Suprapubic skin (tissue), 4 donors: ENCODE results near the gene ARAP2. TPM values are rescaled to one million over a fixed set of nuclear protein-coding genes. Genes with fewer than 3 reads are reported as not detected.

Experiments
- DNase-seq, 2 donors: peaks; one replicate each; pipeline ENCODE4 v3.0.0-alpha.2; 2019; ENCODE audit warnings: low spot score in 2 of 2
- H3K27ac ChIP-seq: fragments of 200-600 bp; sonication (generic); one replicate; pipeline ENCODE4 v1.5.1; 2019
- H3K27me3 ChIP-seq: fragments of 200-600 bp; sonication (generic); one replicate; pipeline ENCODE4 v1.5.1; 2019
- H3K36me3 ChIP-seq: fragments of 200-600 bp; sonication (generic); one replicate; pipeline ENCODE4 v1.5.1; 2019
- H3K4me1 ChIP-seq: fragments of 200-600 bp; sonication (generic); one replicate; pipeline ENCODE4 v1.5.1; 2019
- H3K4me3 ChIP-seq: fragments of 200-600 bp; sonication (generic); one replicate; pipeline ENCODE4 v1.5.1; 2019; ENCODE audit warnings: mild to moderate bottlenecking
- H3K9me3 ChIP-seq: fragments of 200-600 bp; sonication (generic); one replicate; pipeline ENCODE4 v1.5.1; 2019
- EP300 ChIP-seq: sonication (generic); formaldehyde crosslinking; IDR thresholded peaks from one replicate; pipeline ENCODE4 v1.6.1; 2017; ENCODE audit warnings: antibody characterized with exemption
- POLR2A ChIP-seq, 2 donors: fragments of 450-650 bp; IDR thresholded peaks; one replicate each; pipeline ENCODE4 v1.6.1; 2017; ENCODE audit warnings: antibody characterized with exemption in 2 of 2, mild to moderate bottlenecking in 2 of 2, moderate library complexity in 2 of 2
- POLR2AphosphoS5 ChIP-seq, 3 donors: sonication (generic); formaldehyde crosslinking; IDR thresholded peaks; one replicate each; pipeline ENCODE4 v1.6.1; 2017; ENCODE audit warnings: antibody characterized with exemption in 3 of 3
- WGBS: methylation state at CpG from one replicate; pipeline ENCODE4 v1.1.5; 2018; 5-methylcytosine and 5-hydroxymethylcytosine counted together
- total RNA-seq, 4 donors: library from RNA; depleted of rRNA; stranded (reverse); fragments of >200 nt; gene quantifications; one replicate each; pipeline ENCODE4 v1.1.0, GENCODE V29; 2016
- TF ChIP-seq, protein P1 (sequence below), 2 donors: fragments of 200-600 bp in 1 of 2; fragments of 450-650 bp in 1 of 2; sonication (generic) in 1 of 2; IDR thresholded peaks; one replicate each; pipeline ENCODE4 v1.5.1; 2016 to 2019; ENCODE audit warnings: antibody characterized with exemption in 2 of 2, mild to moderate bottlenecking in 1 of 2, moderate library complexity in 1 of 2

ARAP2 gene
- total RNA-seq, 4 donors from 2014 or later, result 88.2 to 203 (median 117) TPM

DNA sequence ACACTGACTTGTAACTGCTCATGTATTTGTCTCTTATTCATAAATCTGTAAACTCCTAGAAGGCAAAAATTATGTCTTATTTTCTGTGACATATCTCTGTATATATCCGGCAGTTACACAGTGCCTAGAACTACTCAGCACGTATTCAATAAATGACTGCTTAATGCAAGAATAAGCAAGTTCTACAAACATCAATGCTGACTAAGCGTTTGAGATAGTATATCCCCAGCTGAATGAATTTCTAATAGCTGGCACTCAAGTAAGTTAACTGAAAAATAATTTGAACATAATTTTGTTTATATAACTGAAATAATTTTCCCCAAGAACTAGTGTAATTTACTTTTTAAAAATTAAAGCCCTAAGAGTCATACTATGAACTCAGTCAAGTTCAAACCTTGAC, 113.7 kb downstream of the ARAP2 start:
- H3K27ac ChIP-seq, result no peak overlapping the region
- H3K36me3 ChIP-seq, result no peaks in the 10 kb centered on the region
- H3K4me1 ChIP-seq, result no peaks in the 10 kb centered on the region
- no peaks in the 10 kb centered on the region for H3K27me3 ChIP-seq
- WGBS, result 91% methylated on average over 3 of the region's 3 CpGs
- TF ChIP-seq POLR2AphosphoS5 (IDR thresholded peaks at IDR 0.05), result no peak
- TF ChIP-seq, protein P1, sequence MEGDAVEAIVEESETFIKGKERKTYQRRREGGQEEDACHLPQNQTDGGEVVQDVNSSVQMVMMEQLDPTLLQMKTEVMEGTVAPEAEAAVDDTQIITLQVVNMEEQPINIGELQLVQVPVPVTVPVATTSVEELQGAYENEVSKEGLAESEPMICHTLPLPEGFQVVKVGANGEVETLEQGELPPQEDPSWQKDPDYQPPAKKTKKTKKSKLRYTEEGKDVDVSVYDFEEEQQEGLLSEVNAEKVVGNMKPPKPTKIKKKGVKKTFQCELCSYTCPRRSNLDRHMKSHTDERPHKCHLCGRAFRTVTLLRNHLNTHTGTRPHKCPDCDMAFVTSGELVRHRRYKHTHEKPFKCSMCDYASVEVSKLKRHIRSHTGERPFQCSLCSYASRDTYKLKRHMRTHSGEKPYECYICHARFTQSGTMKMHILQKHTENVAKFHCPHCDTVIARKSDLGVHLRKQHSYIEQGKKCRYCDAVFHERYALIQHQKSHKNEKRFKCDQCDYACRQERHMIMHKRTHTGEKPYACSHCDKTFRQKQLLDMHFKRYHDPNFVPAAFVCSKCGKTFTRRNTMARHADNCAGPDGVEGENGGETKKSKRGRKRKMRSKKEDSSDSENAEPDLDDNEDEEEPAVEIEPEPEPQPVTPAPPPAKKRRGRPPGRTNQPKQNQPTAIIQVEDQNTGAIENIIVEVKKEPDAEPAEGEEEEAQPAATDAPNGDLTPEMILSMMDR (IDR thresholded peaks at IDR 0.05), result no peak
- TF ChIP-seq POLR2A (IDR thresholded peaks at IDR 0.05), result no peak
- no peak for TF ChIP-seq EP300
- H3K4me3 ChIP-seq, result no peak overlapping the region
- H3K9me3 ChIP-seq, result no peaks in the 10 kb centered on the region
- no peak for DNase-seq

DNA sequence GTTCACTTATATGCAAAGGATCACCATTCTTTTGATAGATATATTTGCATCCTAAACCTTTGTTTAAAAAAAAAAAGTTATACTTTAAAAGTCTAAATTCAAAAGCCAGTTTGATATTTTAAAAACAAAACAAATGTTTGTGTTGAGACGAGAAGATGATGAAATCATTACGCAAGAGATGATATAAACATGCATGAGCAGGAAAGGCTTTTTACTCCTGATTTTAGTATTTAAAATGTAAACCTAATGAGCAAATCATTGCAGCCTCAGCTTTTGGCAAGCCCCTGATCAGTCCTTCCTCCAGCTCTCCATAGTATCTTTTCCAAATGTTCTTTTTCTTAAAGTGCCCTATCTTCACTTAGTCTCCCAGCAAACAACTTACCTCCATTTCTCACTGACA, 115.6 kb downstream of the ARAP2 start:
- DNase-seq, result no peak
- H3K36me3 ChIP-seq, result peaks cover under 1% of the 10 kb centered on the region
- 61% methylated on average over 2 of the region's 2 CpGs for WGBS
- no peak overlapping the region for H3K27ac ChIP-seq
- no peaks in the 10 kb centered on the region for H3K27me3 ChIP-seq
- H3K9me3 ChIP-seq, result no peaks in the 10 kb centered on the region
- TF ChIP-seq EP300 (no peak), POLR2A (IDR thresholded peaks at IDR 0.05) (no peak), POLR2AphosphoS5 (IDR thresholded peaks at IDR 0.05) (no peak)
- TF ChIP-seq, protein P1 (IDR thresholded peaks at IDR 0.05), result no peak
- no peak overlapping the region for H3K4me3 ChIP-seq
- H3K4me1 ChIP-seq, result no peaks in the 10 kb centered on the region

DNA sequence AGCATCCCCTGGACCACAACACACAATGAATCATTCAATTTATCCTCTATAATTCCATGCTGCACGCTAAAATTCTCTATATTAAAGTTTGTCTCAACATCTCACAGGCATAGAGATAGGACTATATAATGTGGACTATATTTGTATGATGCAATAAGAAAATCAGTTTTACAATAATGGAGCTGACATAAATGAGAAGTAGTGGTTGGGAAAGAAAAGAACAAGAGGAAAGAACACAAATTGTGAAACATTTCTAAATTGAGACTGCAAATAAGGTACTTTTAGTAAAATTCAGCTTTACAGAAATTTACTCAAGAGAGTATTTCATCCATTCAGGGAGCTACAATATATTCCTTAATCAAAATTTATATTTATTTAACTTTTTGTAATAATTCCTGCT, 120.4 kb downstream of the ARAP2 start:
- Histone ChIP-seq H3K9me3 (no peaks in the 10 kb centered on the region), H3K4me1 (no peaks in the 10 kb centered on the region), H3K27ac (no peak overlapping the region), H3K4me3 (no peak overlapping the region), H3K36me3 (peaks cover 12% of the 10 kb centered on the region), H3K27me3 (no peaks in the 10 kb centered on the region)
- TF ChIP-seq, protein P1 (IDR thresholded peaks at IDR 0.05), result no peak
- no peak for TF ChIP-seq EP300
- 84% methylated on average over 1 of the region's 1 CpG for WGBS
- no peak for DNase-seq

DNA sequence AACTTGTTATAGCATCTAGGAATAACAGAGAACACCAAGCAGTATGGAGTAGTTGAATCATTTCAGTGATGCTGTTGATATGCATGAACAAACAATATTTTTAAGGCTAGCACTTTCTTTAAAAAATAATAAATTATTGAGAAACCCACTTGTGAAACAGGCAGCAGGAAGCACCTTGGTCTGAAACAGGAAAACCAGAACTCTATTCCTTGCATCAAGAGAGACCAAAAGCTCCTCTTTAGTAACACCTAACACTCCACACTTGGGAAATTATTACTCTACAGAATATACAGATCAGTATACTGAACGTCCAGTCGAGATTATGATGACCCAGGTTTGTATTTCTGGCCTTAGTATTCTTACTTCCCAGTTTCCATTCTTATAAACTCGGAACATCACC, 129.0 kb downstream of the ARAP2 start:
- Histone ChIP-seq H3K4me1 (no peaks in the 10 kb centered on the region), H3K36me3 (no peaks in the 10 kb centered on the region)
- WGBS, result 88% methylated on average over 3 of the region's 3 CpGs

DNA sequence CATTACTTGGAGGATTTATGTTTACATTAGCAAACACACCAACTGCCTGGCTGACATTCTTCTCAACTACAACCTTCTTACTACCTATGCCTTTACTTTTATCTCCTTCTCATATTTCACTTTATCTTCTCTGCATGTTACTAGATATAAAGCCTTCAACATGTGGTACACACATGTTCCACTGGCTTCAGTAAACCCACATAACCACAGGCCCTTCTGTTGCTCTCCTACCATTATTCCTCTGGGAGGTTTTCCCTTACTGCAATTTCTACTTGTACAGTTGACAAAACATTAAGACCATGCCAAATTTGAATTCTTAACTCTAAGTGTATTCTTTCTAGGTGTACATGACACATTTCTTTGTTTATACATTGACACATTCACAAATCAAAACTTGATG, 133.1 kb downstream of the ARAP2 start:
- TF ChIP-seq POLR2AphosphoS5 (IDR thresholded peaks at IDR 0.05), result no peak
- TF ChIP-seq, protein P1 (IDR thresholded peaks at IDR 0.05), result no peak
- no peak for TF ChIP-seq EP300
- TF ChIP-seq POLR2A (IDR thresholded peaks at IDR 0.05), result no peak

More for the DNA sequence above, 129.0 kb downstream of the ARAP2 start:
- no peak overlapping the region for H3K27ac ChIP-seq
- no peak for DNase-seq
- H3K9me3 ChIP-seq, result no peaks in the 10 kb centered on the region
- no peak overlapping the region for H3K4me3 ChIP-seq
- TF ChIP-seq POLR2A (IDR thresholded peaks at IDR 0.05) (no peak), POLR2AphosphoS5 (IDR thresholded peaks at IDR 0.05) (no peak), EP300 (no peak)
- TF ChIP-seq, protein P1 (IDR thresholded peaks at IDR 0.05), result no peak
- no peaks in the 10 kb centered on the region for H3K27me3 ChIP-seq

More for the DNA sequence above, 133.1 kb downstream of the ARAP2 start:
- no peaks in the 10 kb centered on the region for H3K4me1 ChIP-seq
- H3K4me3 ChIP-seq, result no peak overlapping the region
- DNase-seq, result no peak
- H3K27ac ChIP-seq, result no peak overlapping the region
- no peaks in the 10 kb centered on the region for H3K9me3 ChIP-seq
- H3K36me3 ChIP-seq, result peaks cover 13% of the 10 kb centered on the region
- H3K27me3 ChIP-seq, result no peaks in the 10 kb centered on the region
